ENCODE results near the gene PLD1.
"Not testable (repeated sequence)": the region's sequence is repeated elsewhere in the genome, so short reads cannot be mapped to it uniquely, and the experiment has no call there.

Gene PLD1

GRCh38 chr3:171815973-171816595 lies 5.8 kb upstream of the PLD1 start:
- no peak for DNase-seq

GRCh38 chr3:171814662-171815061 lies 4.4 kb upstream of the PLD1 start:
- not testable (repeated sequence) for DNase-seq

- DNase-seq: no peak
Measured at GRCh38 chr3:171813897-171814460, 3.7 kb upstream of the PLD1 start.

GRCh38 chr3:171813278-171813896 lies 3.1 kb upstream of the PLD1 start:
- no peak for DNase-seq

- no peak for DNase-seq
Measured at GRCh38 chr3:171812811-171813210, 2.5 kb upstream of the PLD1 start.

- DNase-seq: no peak
Measured at GRCh38 chr3:171811913-171812335, 1.6 kb upstream of the PLD1 start.

- DNase-seq: no peak
Measured at GRCh38 chr3:171811295-171811912, 1.1 kb upstream of the PLD1 start.

- DNase-seq: no peak
Measured at GRCh38 chr3:171810629-171811294, 479 bp upstream of the PLD1 start.

- no peak for DNase-seq
Measured at GRCh38 chr3:171809611-171809860, 747 bp downstream of the PLD1 start.

- DNase-seq: no peak
Measured at GRCh38 chr3:171807806-171808205, 2.5 kb downstream of the PLD1 start.

GRCh38 chr3:171807129-171807675 lies 3.1 kb downstream of the PLD1 start:
- no peak for DNase-seq

- no peak for DNase-seq
Measured at GRCh38 chr3:171806200-171807128, 3.8 kb downstream of the PLD1 start.

GRCh38 chr3:171805687-171806086 lies 4.6 kb downstream of the PLD1 start:
- DNase-seq: no peak

- no peak for DNase-seq
Measured at GRCh38 chr3:171804618-171805389, 5.5 kb downstream of the PLD1 start.

GRCh38 chr3:171803044-171803443 lies 7.2 kb downstream of the PLD1 start:
- DNase-seq: no peak

- no peak for DNase-seq
Measured at GRCh38 chr3:171802590-171802956, 7.7 kb downstream of the PLD1 start.

GRCh38 chr3:171801738-171802589 lies 8.3 kb downstream of the PLD1 start:
- no peak for DNase-seq

GRCh38 chr3:171799501-171799900 lies 10.8 kb downstream of the PLD1 start:
- DNase-seq: no peak

- DNase-seq: no peak
Measured at GRCh38 chr3:171797873-171798272, 12.4 kb downstream of the PLD1 start.

Data from anterior cingulate cortex (tissue), 58 donors.